HepG2 (cell line): ENCODE results near the gene RNF40. TPM values are rescaled to one million over a fixed set of nuclear protein-coding genes. Genes with fewer than 3 reads are reported as not detected.

Source experiments
- AKAP8 ChIP-seq: sonication (generic); formaldehyde crosslinking; IDR thresholded peaks from 2 replicates; pipeline ENCODE4 v1.5.1; 2020; ENCODE audit warnings: mild to moderate bottlenecking, missing genetic modification reagents
- EHMT2 ChIP-seq: fragments of 200-600 bp; sonication (generic); IDR thresholded peaks from 2 replicates; pipeline ENCODE4 v1.7.0; 2017; ENCODE audit warnings: antibody characterized with exemption, low read depth, low read length, borderline replicate concordance
- FOXC1 ChIP-seq: sonication (generic); formaldehyde crosslinking; IDR thresholded peaks from 2 replicates; pipeline ENCODE4 v1.8.0; 2022; ENCODE audit warnings: mild to moderate bottlenecking, missing genetic modification reagents, borderline replicate concordance
- HDAC1 ChIP-seq: sonication (generic); formaldehyde crosslinking; IDR thresholded peaks from 2 replicates; pipeline ENCODE4 v1.5.1; 2020; ENCODE audit warnings: mild to moderate bottlenecking, missing genetic modification reagents
- JARID2 ChIP-seq: sonication (generic); formaldehyde crosslinking; IDR thresholded peaks from 2 replicates; pipeline ENCODE4 v1.8.1; 2023; ENCODE audit warnings: missing genetic modification reagents, inconsistent platforms; ENCODE audit not compliant: insufficient replicate concordance
- KDM5B ChIP-seq: sonication (generic); formaldehyde crosslinking; IDR thresholded peaks from 2 replicates; pipeline ENCODE4 v1.4.0; 2020; ENCODE audit warnings: missing genetic modification reagents, mild to moderate bottlenecking, borderline replicate concordance
- KLF15 ChIP-seq: sonication (generic); formaldehyde crosslinking; IDR thresholded peaks from 2 replicates; pipeline ENCODE4 v1.8.1; 2023; ENCODE audit warnings: borderline replicate concordance, mild to moderate bottlenecking, inconsistent platforms, missing genetic modification reagents, mixed read lengths
- MAFF ChIP-seq: IDR thresholded peaks from 2 replicates; pipeline ENCODE4 v1.6.1; 2011; ENCODE audit warnings: low read depth, low read length, improper control_type of control experiment
- NFATC3 ChIP-seq: sonication (generic); formaldehyde crosslinking; IDR thresholded peaks from 2 replicates; pipeline ENCODE4 v1.5.1; 2020; ENCODE audit warnings: mild to moderate bottlenecking, missing genetic modification reagents
- NR2F1 ChIP-seq, 2 experiments: fragments of 450-650 bp in 1 of 2; formaldehyde crosslinking in 1 of 2; IDR thresholded peaks; 2 replicates each; pipeline versions ENCODE4 v1.5.0 to v1.6.1; 2016 to 2020; ENCODE audit warnings: mild to moderate bottlenecking in 1 of 2, missing compliant biosample characterization in 1 of 2, missing genetic modification reagents in 1 of 2, moderate library complexity in 1 of 2
- PCBP1 ChIP-seq: fragments of 200-400 bp; formaldehyde crosslinking; IDR thresholded peaks from 2 replicates; pipeline ENCODE4 v1.6.1; 2017; ENCODE audit warnings: mild to moderate bottlenecking, low read depth, low read length, borderline replicate concordance
- TCF7L2 ChIP-seq: IDR thresholded peaks from 2 replicates; pipeline ENCODE4 v1.6.1; 2011; ENCODE audit warnings: mild to moderate bottlenecking, low read depth, low read length, moderate library complexity
- XBP1 ChIP-seq: sonication (generic); formaldehyde crosslinking; IDR thresholded peaks from 2 replicates; pipeline ENCODE4 v1.5.0; 2020; ENCODE audit warnings: missing genetic modification reagents
- YEATS4 ChIP-seq: sonication (generic); formaldehyde crosslinking; IDR thresholded peaks from 2 replicates; pipeline ENCODE4 v1.4.0; 2020; ENCODE audit warnings: missing genetic modification reagents, borderline replicate concordance
- ZNF224 ChIP-seq: sonication (generic); formaldehyde crosslinking; IDR thresholded peaks from 2 replicates; pipeline ENCODE4 v1.5.0; 2020; ENCODE audit warnings: mild to moderate bottlenecking, missing genetic modification reagents
- ZNF329 ChIP-seq: sonication (generic); formaldehyde crosslinking; IDR thresholded peaks from 2 replicates; pipeline ENCODE4 v1.9.0; 2021; ENCODE audit warnings: low read depth, mild to moderate bottlenecking, missing genetic modification reagents
- ZNF367 ChIP-seq: sonication (generic); formaldehyde crosslinking; IDR thresholded peaks from 2 replicates; pipeline ENCODE4 v1.4.0; 2020; ENCODE audit warnings: missing genetic modification reagents, borderline replicate concordance
- polyA plus RNA-seq, 8 experiments: library from polyadenylated mRNA; depleted of rRNA in 3 of 8; stranded (reverse) in 7 of 8; unstranded in 1 of 8; fragments of >200 nt; fragmentation: Illumina TruSeq in 4 of 8; extraction: Trizol in 4 of 8; gene quantifications; 2 replicates each; pipeline versions ENCODE4 v1.2.1 to v1.2.3, GENCODE V29; 2011 to 2016; ENCODE audit warnings: low read depth in 4 of 8, missing spikeins in 1 of 8, mixed read lengths in 1 of 8; ENCODE audit not compliant: insufficient read depth in 1 of 8
- total RNA-seq, 5 experiments: library from RNA; depleted of rRNA; stranded (reverse); fragments of >200 nt; fragmentation: Illumina TruSeq; extraction: Trizol; gene quantifications; 2 replicates each; pipeline ENCODE4 v1.2.3, GENCODE V29; 2016; ENCODE audit warnings: low read depth in 1 of 5
- TF ChIP-seq, protein P1 (sequence below): sonication (generic); formaldehyde crosslinking; IDR thresholded peaks from 2 replicates; pipeline ENCODE4 v1.4.0; 2020; ENCODE audit warnings: missing genetic modification reagents
- TF ChIP-seq, protein P2 (sequence below): sonication (generic); formaldehyde crosslinking; IDR thresholded peaks from 2 replicates; pipeline ENCODE4 v1.4.0; 2020; ENCODE audit warnings: mild to moderate bottlenecking, missing genetic modification reagents, borderline replicate concordance
- TF ChIP-seq, protein P3 (sequence below): sonication (generic); formaldehyde crosslinking; IDR thresholded peaks from 2 replicates; pipeline ENCODE4 v1.4.0; 2020; ENCODE audit warnings: mild to moderate bottlenecking, missing genetic modification reagents
- TF ChIP-seq, protein P4 (sequence below): IDR thresholded peaks from 2 replicates; pipeline ENCODE4 v1.6.1; 2016; ENCODE audit warnings: missing genetic modification reagents, missing compliant biosample characterization

Gene RNF40
- total and polyA plus RNA-seq, 2 of the 13 experiments (the other 11 are each of a cell fraction or from before 2014, with no cell fraction given): 84.0 to 85.6 TPM

DNA sequence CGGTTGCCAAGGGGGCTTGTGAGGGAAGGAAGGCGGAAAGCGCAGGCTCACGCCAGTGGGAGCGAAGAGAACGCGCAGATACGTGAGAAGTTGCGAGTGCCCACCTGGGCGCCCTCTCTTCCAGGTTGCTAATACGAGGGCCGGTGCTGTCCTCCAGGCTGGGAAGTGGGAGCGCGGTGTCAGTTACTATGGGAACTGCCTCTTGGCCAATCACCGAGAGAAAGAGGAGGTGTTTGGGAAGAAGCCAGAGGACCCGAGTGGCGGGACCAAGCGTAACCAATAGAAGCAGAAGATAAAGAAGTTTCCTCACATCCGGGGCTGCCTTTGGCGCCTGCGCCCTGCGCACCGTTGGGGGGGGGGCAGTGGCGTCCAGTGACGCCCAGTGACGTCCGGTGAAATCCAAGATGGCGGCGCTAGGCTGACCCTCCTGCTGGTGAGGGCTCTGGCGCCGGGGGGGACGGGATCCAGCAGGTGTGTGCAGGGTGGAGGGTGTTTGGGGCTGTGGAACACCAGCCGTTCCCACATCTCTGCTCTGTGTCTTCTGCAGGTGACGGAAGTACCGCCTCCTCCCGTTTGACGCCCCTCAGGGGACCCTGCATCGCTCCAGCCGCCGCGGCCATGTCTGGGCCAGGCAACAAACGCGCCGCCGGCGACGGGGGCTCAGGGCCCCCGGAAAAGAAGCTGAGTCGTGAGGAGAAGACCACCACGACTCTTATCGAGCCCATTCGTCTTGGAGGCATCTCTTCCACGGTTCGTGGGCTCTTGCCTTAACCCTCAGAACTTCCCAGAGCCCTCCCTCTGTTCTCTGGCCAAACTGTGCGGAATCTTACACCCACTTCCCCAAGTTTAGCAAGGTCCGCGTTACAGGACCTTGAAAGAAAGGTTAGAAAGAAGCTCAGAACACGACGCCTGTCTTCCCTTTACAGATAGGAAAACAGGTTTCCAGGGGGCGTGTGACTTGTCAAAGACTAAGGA is at the start of gene RNF40, which contains the start of gene CFAP119 (continued):
- TF ChIP-seq HDAC1 (CRISPR knock-in tag) (peak; percentile 99), AKAP8 (CRISPR knock-in tag) (no peak), ZNF224 (CRISPR knock-in tag) (peak; percentile 60), NR2F1 (CRISPR knock-in tag; IDR thresholded peaks at IDR 0.05) (no peak), KDM5B (CRISPR knock-in tag) (no peak; the same call in 1 of the 2 replicates), KLF15 (CRISPR knock-in tag) (0 out of 2 replicates have a peak, but pooled peaks have one; percentile 28), EHMT2 (no peak), JARID2 (CRISPR knock-in tag) (peak; percentile 7), MAFF (no peak), TCF7L2 (no peak), ZNF329 (peak; percentile 81), ZNF367 (CRISPR knock-in tag) (0 out of 2 replicates have a peak, but pooled peaks have one; percentile 51), NFATC3 (CRISPR knock-in tag) (no peak), XBP1 (no peak), FOXC1 (CRISPR knock-in tag) (peak; percentile 71), YEATS4 (CRISPR knock-in tag) (peak; percentile 80), PCBP1 (0 out of 2 replicates have a peak, but pooled peaks have one; percentile 56)
- TF ChIP-seq, protein P1, sequence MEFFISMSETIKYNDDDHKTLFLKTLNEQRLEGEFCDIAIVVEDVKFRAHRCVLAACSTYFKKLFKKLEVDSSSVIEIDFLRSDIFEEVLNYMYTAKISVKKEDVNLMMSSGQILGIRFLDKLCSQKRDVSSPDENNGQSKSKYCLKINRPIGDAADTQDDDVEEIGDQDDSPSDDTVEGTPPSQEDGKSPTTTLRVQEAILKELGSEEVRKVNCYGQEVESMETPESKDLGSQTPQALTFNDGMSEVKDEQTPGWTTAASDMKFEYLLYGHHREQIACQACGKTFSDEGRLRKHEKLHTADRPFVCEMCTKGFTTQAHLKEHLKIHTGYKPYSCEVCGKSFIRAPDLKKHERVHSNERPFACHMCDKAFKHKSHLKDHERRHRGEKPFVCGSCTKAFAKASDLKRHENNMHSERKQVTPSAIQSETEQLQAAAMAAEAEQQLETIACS (CRISPR knock-in tag): no peak; the same call in 1 of the 2 replicates
- TF ChIP-seq, protein P2, sequence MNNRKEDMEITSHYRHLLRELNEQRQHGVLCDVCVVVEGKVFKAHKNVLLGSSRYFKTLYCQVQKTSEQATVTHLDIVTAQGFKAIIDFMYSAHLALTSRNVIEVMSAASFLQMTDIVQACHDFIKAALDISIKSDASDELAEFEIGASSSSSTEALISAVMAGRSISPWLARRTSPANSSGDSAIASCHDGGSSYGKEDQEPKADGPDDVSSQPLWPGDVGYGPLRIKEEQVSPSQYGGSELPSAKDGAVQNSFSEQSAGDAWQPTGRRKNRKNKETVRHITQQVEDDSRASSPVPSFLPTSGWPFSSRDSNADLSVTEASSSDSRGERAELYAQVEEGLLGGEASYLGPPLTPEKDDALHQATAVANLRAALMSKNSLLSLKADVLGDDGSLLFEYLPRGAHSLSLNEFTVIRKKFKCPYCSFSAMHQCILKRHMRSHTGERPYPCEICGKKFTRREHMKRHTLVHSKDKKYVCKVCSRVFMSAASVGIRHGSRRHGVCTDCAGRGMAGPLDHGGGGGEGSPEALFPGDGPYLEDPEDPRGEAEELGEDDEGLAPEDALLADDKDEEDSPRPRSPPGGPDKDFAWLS (CRISPR knock-in tag): no peak
- TF ChIP-seq, protein P3, sequence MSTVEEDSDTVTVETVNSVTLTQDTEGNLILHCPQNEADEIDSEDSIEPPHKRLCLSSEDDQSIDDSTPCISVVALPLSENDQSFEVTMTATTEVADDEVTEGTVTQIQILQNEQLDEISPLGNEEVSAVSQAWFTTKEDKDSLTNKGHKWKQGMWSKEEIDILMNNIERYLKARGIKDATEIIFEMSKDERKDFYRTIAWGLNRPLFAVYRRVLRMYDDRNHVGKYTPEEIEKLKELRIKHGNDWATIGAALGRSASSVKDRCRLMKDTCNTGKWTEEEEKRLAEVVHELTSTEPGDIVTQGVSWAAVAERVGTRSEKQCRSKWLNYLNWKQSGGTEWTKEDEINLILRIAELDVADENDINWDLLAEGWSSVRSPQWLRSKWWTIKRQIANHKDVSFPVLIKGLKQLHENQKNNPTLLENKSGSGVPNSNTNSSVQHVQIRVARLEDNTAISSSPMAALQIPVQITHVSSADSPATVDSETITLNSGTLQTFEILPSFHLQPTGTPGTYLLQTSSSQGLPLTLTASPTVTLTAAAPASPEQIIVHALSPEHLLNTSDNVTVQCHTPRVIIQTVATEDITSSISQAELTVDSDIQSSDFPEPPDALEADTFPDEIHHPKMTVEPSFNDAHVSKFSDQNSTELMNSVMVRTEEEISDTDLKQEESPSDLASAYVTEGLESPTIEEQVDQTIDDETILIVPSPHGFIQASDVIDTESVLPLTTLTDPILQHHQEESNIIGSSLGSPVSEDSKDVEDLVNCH (CRISPR knock-in tag): peak; percentile 95
- TF ChIP-seq, protein P4, sequence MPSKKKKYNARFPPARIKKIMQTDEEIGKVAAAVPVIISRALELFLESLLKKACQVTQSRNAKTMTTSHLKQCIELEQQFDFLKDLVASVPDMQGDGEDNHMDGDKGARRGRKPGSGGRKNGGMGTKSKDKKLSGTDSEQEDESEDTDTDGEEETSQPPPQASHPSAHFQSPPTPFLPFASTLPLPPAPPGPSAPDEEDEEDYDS: peak; percentile 67
